Lower leg skin (tissue), 4 donors: ENCODE data around the gene BLTP1. TPM values are rescaled to one million over a fixed set of nuclear protein-coding genes. Genes with fewer than 3 reads are reported as not detected.
A peak's percentile ranks its signal among the peaks of the same experiment; 100 is the strongest.

Experiments
- DNase-seq, 2 donors: peaks; one replicate each; pipeline ENCODE4 v3.0.0-alpha.2; 2019; ENCODE audit warnings: low spot score in 2 of 2
- H3K4me3 ChIP-seq: fragments of 200-600 bp; sonication (generic); 2 replicates; pipeline ENCODE4 v1.5.1; 2017; ENCODE audit warnings: mild to moderate bottlenecking, low read depth; ENCODE audit not compliant: poor library complexity, severe bottlenecking
- CTCF ChIP-seq, 3 donors: fragments of 450-650 bp; IDR thresholded peaks; one replicate each; pipeline ENCODE4 v1.5.1; 2016; ENCODE audit warnings: antibody characterized with exemption in 3 of 3, mild to moderate bottlenecking in 3 of 3, moderate library complexity in 2 of 3
- POLR2A ChIP-seq, 2 donors: fragments of 450-650 bp; IDR thresholded peaks; one replicate each; pipeline ENCODE4 v1.6.1; 2016 to 2017; ENCODE audit warnings: antibody characterized with exemption in 2 of 2, mild to moderate bottlenecking in 1 of 2, moderate library complexity in 1 of 2
- WGBS, 2 donors: methylation state at CpG; one replicate each; pipeline ENCODE4 v1.1.5; 2018; 5-methylcytosine and 5-hydroxymethylcytosine counted together
- intact Hi-C: fragments of 100-400 bp; cut with DNase I; formaldehyde crosslinking; loops from one replicate; pipeline ENCODE4 v1.15.0; 2023; ENCODE audit warnings: low total_unique reads
- total RNA-seq, 4 donors: library from RNA; depleted of rRNA; stranded (reverse); fragments of >200 nt; gene quantifications; one replicate each; pipeline ENCODE4 v1.1.0, GENCODE V29; 2016

Gene BLTP1
- total RNA-seq, 4 donors from 2014 or later, result 56.6 to 92.5 (median 72.8) TPM

- H3K4me3 ChIP-seq, result peak overlapping the region; percentile 84
- TF ChIP-seq POLR2A (IDR thresholded peaks at IDR 0.05), result no peak
- TF ChIP-seq CTCF (IDR thresholded peaks at IDR 0.05), result no peak
- intact Hi-C loops, result no loop called here
- DNase-seq, result peak in 1 of 2 donors; percentile 90
- WGBS, 2 donors, result 0% methylated on average over 15 to 16 of the region's 16 CpGs
Measured at GRCh38 chr4:122152711-122153226, 638 bp downstream of the BLTP1 start.

- no peak for DNase-seq
- H3K4me3 ChIP-seq, result no peak overlapping the region
- WGBS, 2 donors, result 89 to 91% methylated on average over 2 of the region's 2 CpGs
- intact Hi-C loops, result no loop called here
- TF ChIP-seq POLR2A (IDR thresholded peaks at IDR 0.05), result no peak
- no peak for TF ChIP-seq CTCF (IDR thresholded peaks at IDR 0.05)
Measured at GRCh38 chr4:122156819-122157218, 4.7 kb downstream of the BLTP1 start.

- intact Hi-C loops, result no loop called here
- WGBS, 2 donors, result 65 to 66% methylated on average over 3 of the region's 3 CpGs
- DNase-seq, result no peak
- no peak overlapping the region for H3K4me3 ChIP-seq
- TF ChIP-seq POLR2A (IDR thresholded peaks at IDR 0.05), result no peak
- no peak for TF ChIP-seq CTCF (IDR thresholded peaks at IDR 0.05)
Measured at GRCh38 chr4:122163301-122163700, 11.2 kb downstream of the BLTP1 start.

GRCh38 chr4:122163767-122164166, 11.6 kb downstream of the BLTP1 start:
- WGBS, 2 donors, result 81 to 83% methylated on average over 1 of the region's 1 CpG
- TF ChIP-seq POLR2A (IDR thresholded peaks at IDR 0.05), result no peak
- no peak for TF ChIP-seq CTCF (IDR thresholded peaks at IDR 0.05)
- intact Hi-C loops, result no loop called here
- DNase-seq, result no peak
- no peak overlapping the region for H3K4me3 ChIP-seq

GRCh38 chr4:122167369-122167768, 15.2 kb downstream of the BLTP1 start:
- H3K4me3 ChIP-seq, result no peak overlapping the region
- TF ChIP-seq POLR2A (IDR thresholded peaks at IDR 0.05) (no peak), CTCF (IDR thresholded peaks at IDR 0.05) (no peak)
- no peak for DNase-seq
- 89 to 92% methylated on average over 4 of the region's 4 CpGs for WGBS, 2 donors
- intact Hi-C loops, result no loop called here

GRCh38 chr4:122170775-122171174, 18.6 kb downstream of the BLTP1 start:
- no peak overlapping the region for H3K4me3 ChIP-seq
- intact Hi-C loops, result no loop called here
- DNase-seq, result no peak
- WGBS, 2 donors, result 63 to 67% methylated on average over 1 of the region's 1 CpG
- no peak for TF ChIP-seq CTCF (IDR thresholded peaks at IDR 0.05)
- TF ChIP-seq POLR2A (IDR thresholded peaks at IDR 0.05), result no peak
